Osteocyte (in vitro differentiated cells): ENCODE measurements around the gene TNFSF13. TPM values are rescaled to one million over a fixed set of nuclear protein-coding genes. Genes with fewer than 3 reads are reported as not detected.

Experiments used
- DNase-seq: peaks from one replicate; pipeline ENCODE4 v3.0.0; 2021; ENCODE audit warnings: mixed read lengths; ENCODE audit not compliant: unreplicated experiment; ENCODE audit errors: extremely low spot score
- H3K27ac Mint-ChIP-seq: one replicate; pipeline ENCODE4 v1.8.0; 2021; ENCODE audit warnings: mild to moderate bottlenecking, mixed read lengths; ENCODE audit not compliant: unreplicated experiment
- H3K27me3 Mint-ChIP-seq: one replicate; pipeline ENCODE4 v1.8.0; 2021; ENCODE audit warnings: mixed read lengths; ENCODE audit not compliant: unreplicated experiment
- H3K36me3 Mint-ChIP-seq: one replicate; pipeline ENCODE4 v1.8.0; 2021; ENCODE audit warnings: mixed read lengths; ENCODE audit not compliant: unreplicated experiment
- H3K4me1 Mint-ChIP-seq: one replicate; pipeline ENCODE4 v1.8.0; 2021; ENCODE audit warnings: mixed read lengths; ENCODE audit not compliant: unreplicated experiment
- H3K4me3 Mint-ChIP-seq: one replicate; pipeline ENCODE4 v1.8.0; 2021; ENCODE audit warnings: mild to moderate bottlenecking, moderate library complexity, mixed read lengths; ENCODE audit not compliant: unreplicated experiment
- H3K9me3 Mint-ChIP-seq: one replicate; pipeline ENCODE4 v1.8.0; 2021; ENCODE audit warnings: mixed read lengths; ENCODE audit not compliant: unreplicated experiment
- CTCF ChIP-seq: fragments of 200-600 bp; sonication (generic); IDR thresholded peaks from 2 replicates; pipeline ENCODE4 v1.5.0; 2021; ENCODE audit warnings: antibody characterized with exemption, mild to moderate bottlenecking, moderate library complexity
- total RNA-seq: library from RNA; stranded (reverse); gene quantifications from 2 replicates; pipeline ENCODE4 v1.2.1, GENCODE V29; 2021

Gene TNFSF13
- total RNA-seq, 1 donor from 2014 or later = 1.5 TPM

- Mint-ChIP-seq H3K4me3 (no peak overlapping the region), H3K27ac (peak overlapping the region; percentile 89), H3K27me3 (no peaks in the 10 kb centered on the region), H3K9me3 (no peaks in the 10 kb centered on the region), H3K36me3 (no peaks in the 10 kb centered on the region), H3K4me1 (peaks cover 41% of the 10 kb centered on the region)
- no peak for TF ChIP-seq CTCF
- no peak for DNase-seq
Observed at GRCh38 chr17:7559320-7560171, 996 bp downstream of the TNFSF13 start.

- DNase-seq = no peak
- TF ChIP-seq CTCF = peak; percentile 54
- H3K27me3 Mint-ChIP-seq = no peaks in the 10 kb centered on the region
- peak overlapping the region; percentile 89 for H3K27ac Mint-ChIP-seq
- no peaks in the 10 kb centered on the region for H3K36me3 Mint-ChIP-seq
- peaks cover 41% of the 10 kb centered on the region for H3K4me1 Mint-ChIP-seq
- H3K9me3 Mint-ChIP-seq = no peaks in the 10 kb centered on the region
- H3K4me3 Mint-ChIP-seq = peak overlapping the region; percentile 88
Observed at GRCh38 chr17:7560172-7561027, 1.9 kb downstream of the TNFSF13 start.

- peak overlapping the region; percentile 89 for H3K27ac Mint-ChIP-seq
- H3K27me3 Mint-ChIP-seq = no peaks in the 10 kb centered on the region
- peaks cover 41% of the 10 kb centered on the region for H3K4me1 Mint-ChIP-seq
- DNase-seq = peak; percentile 95
- peaks cover 1% of the 10 kb centered on the region for H3K36me3 Mint-ChIP-seq
- peak; percentile 88 for TF ChIP-seq CTCF
- peak overlapping the region; percentile 88 for H3K4me3 Mint-ChIP-seq
- H3K9me3 Mint-ChIP-seq = no peaks in the 10 kb centered on the region
Observed at GRCh38 chr17:7561028-7561575, 2.6 kb downstream of the TNFSF13 start.

- Mint-ChIP-seq H3K4me3 (peak within 1 kb of the TSS; percentile 88), H3K27me3 (no peaks in the 10 kb centered on the region), H3K27ac (peak within 1 kb of the TSS; percentile 89), H3K4me1 (peaks cover 41% of the 10 kb centered on the region), H3K36me3 (peaks cover 1% of the 10 kb centered on the region), H3K9me3 (no peaks in the 10 kb centered on the region)
- peak; percentile 97 for DNase-seq
- TF ChIP-seq CTCF = no peak
Observed at GRCh38 chr17:7561589-7562207, 3.1 kb downstream of the TNFSF13 start, which contains the start of gene SENP3. SENP3 (plus strand) TSS chr17:7561919; CDS start chr17:7563077, 1,158 bp downstream.
